NCI-H510A (cell line): ENCODE data around the gene ARIH1.
"Not testable (repeated sequence)": the region's sequence is repeated elsewhere in the genome, so short reads cannot be mapped to it uniquely, and the experiment has no call there.

Source experiments
- DNase-seq: peaks from one replicate; lab custom pipeline; 2025; lab: John Stamatoyannopoulos, UW

The ARIH1 gene

DNA sequence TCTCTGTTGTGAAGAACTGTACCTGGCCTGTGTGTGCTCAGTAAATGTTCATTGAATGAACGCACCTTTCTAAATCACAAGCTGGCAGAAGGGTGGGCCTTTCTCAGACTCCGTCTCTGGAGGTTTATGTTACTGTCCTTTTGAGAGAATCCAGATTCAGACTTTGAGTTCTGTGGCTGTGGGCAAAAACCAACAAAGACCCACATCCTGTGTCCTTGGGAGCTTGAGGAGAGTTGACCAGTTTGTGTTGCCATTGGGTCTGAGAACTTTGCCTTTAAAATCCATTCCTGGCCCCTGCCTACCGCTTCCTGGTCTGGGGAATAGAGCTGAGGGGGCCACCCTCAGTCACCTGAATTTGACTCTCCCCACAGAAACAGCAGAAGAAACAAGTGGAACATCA lies 134.0 kb downstream of the ARIH1 start:
- DNase-seq: not testable (repeated sequence)

DNA sequence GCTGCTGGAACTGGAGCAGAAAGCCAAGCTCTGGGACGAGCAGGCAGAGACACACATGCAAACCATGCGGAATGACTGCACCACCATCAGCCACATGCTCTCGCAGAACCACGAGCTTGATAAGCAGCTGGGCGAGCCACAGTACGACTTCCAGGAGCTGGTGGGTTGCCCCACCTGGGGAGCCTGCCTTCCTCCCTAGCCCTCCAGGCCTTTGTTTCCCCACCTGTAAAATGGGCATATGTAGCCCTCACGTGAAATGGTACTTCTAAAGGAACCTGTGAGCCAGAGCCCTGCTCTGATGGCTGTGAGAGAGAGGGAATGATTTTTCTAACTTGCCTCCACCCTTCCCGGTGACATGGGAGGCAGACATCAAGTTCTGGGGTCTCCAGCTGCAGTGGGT lies 135.7 kb downstream of the ARIH1 start:
- DNase-seq: no peak

DNA sequence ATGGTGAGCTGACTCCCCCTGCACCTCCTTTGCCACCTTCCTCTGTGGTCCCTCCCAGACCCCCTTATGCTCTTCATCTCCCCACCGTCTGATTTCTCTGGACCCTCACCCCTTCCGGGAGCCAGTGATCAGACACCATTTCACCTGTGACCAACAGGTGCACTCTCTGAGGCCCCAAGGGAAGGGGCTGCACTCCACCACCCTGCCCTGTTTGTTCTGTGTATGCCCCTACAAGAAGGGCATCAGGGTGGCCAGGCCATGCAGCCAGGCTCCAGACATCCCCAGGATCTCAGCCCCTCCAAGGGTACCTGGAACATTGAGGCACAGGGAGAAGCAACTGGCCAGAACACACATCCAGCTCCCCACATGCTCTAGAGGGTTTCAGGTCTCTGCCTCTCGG lies 138.2 kb downstream of the ARIH1 start:
- not testable (repeated sequence) for DNase-seq

DNA sequence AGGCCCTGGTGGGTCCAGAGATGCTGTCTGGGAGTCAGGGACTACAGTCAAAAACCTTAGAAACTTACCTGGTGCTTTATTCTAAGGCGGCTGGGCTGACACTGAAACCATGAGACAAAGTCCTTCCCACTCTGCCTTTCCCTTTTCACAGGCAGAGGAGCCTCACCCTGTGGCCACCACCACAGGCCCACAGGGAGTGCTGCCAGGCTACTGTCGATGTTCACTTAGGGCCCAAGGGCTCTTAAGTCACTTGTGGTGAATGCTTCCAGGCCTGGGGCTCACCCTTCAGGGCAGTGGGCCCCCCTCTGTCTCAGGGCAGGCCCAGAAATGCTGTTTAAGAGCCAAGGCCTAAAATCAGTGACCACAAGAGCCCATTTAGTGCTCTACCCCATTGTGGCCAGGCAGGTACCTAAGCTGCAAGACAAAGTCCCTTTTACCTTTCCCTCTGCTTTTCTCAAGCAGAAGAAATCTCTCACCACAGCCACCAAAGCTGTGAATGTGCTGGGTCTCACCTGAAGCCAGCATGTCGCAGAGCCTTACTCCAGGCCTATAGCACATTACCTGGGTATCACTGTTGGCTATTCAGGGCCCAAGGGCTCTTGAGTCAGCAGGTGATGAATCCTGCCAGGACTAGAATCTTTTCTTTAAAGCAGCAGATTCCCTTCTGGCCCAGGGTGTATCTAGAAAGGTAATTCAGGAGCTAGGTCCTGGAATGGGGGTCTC lies 140.8 kb downstream of the ARIH1 start:
- peak; percentile 27 for DNase-seq

DNA sequence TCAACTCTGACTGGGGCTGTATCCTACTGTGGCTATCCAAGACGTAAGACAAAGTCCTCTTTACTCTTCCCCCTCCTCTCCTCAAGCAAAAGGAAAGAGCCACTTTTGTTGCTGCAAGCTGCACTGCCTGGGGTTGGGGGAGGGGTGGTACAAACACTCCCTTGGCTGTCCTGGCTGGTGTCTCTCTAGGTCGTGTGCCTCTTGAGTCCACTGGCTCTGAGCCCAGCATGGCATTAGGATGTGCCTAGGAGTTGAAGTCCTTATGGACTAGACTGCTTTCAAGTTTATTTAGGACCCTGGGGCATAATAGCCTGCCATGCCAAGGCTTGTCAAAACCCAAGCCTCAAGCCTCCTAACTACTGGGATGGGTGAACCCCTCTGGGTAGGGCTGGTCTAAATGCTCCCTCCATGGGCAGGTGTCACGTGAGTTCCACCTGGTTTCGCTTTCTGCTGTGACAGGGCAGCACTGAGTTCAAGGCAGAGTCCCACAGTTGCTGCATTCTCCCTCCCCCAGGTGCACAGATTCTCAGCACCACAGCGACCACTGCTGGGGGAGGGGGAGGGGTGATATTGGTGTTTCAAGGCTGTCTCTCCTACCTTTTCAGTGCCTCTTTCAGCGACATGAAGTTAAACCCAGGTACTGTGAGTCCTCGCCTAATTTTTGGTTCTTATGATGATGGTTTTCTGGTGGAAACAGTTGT lies 141.6 kb downstream of the ARIH1 start:
- peak; percentile 60 for DNase-seq

DNA sequence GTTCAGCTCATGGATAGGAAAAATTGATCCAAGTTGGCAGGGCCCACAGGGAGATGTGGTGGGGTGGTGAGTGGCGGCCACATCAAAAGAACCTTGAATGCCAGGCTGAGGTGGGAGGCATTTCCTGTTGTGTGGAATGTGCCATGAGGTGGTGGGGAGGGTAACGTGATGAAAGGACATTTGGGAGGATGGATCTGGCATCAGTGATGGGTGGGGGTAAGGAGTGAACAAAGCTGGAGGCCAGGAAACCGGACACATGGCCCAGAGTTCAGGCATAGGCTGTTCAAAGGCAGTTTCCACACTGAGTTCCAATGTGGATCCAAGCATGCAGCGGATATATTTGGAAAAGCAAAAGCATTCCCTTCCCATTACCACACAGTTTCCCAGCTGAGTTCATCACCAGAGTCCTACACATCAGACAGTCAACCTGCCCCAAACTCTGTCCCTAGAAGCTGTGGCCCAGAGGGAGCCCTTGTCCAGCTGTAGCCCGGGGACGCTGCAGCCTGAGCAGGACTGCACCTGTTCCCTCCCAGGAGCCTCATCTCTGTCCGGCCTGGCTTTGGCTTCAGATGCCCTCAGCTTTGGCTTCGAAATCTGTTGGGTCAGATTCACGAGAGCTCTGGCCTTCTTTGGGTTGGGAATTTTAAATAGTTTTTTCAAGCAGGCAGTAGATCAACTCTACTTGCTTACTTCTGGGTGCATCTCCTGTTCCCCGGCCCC lies 142.5 kb downstream of the ARIH1 start:
- no peak for DNase-seq

- DNase-seq: not testable (repeated sequence)
These were observed 149.7 kb downstream of the ARIH1 start for GRCh38 chr15:72623854-72624253.

GRCh38 chr15:72626153-72626552 lies 152.0 kb downstream of the ARIH1 start:
- not testable (repeated sequence) for DNase-seq

DNA sequence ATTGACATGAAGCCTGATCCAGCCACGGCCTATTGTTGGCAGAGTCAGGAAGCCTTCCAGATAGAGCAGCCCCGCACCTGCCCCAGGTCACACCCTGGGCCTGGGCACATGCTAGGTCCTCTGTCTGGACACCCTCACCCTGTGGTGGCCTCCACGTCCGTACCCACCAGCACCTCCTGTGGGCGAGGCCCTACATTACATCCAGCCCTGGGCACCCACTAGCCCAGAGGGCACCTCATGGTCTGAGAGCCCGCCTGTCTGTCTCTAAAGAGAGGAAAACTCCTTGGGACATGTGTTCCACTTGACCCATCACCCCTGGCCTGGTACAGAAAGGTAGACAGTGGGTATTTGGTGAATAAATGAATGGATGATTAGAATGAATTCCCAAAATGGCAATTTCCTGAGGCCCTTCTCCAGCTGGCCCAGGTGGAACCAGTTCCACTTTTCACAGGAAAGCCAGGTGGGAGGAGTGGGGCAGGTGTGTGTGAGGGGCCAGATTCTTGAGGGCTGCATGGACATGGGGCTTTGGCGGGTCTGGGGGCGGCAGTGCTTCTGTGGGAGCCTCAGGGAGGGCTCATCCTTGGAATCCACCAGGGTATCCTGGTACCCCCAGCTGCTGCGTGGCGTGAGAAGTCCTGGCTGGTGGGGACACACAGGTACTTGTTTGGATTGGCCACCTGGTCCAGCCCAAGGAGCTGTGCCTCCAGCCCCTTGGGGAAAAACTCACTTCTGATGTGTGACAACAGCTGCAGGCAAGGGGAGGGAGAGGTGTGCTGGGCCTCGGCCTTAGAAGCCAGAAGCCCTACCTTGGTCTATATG lies 154.3 kb downstream of the ARIH1 start:
- not testable (repeated sequence) for DNase-seq

DNA sequence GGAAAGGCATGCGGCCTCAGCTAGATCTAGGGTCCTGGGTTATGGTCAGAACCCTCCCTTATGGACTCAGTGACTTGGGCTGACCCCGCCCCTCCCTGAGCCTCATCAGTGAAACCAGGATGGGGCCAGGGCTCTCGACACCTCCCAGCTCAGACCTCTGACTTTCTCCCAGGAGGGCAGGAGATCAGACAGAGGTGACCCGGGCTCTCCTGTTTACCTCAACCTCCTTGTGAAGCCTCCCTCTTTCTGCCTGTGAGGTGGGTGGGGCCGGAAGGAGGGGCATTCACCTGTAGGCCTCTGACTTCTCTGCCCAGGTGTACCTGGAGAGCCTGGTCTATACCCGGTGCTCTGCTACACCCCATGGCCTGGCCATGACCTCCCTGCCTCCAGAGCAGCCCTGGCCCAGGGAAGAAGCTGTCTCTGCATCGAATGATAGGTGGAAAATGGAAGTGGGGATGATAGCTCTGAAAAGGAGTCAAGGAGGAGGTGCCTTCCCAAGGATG lies 155.0 kb downstream of the ARIH1 start:
- DNase-seq: not testable (repeated sequence)

DNA sequence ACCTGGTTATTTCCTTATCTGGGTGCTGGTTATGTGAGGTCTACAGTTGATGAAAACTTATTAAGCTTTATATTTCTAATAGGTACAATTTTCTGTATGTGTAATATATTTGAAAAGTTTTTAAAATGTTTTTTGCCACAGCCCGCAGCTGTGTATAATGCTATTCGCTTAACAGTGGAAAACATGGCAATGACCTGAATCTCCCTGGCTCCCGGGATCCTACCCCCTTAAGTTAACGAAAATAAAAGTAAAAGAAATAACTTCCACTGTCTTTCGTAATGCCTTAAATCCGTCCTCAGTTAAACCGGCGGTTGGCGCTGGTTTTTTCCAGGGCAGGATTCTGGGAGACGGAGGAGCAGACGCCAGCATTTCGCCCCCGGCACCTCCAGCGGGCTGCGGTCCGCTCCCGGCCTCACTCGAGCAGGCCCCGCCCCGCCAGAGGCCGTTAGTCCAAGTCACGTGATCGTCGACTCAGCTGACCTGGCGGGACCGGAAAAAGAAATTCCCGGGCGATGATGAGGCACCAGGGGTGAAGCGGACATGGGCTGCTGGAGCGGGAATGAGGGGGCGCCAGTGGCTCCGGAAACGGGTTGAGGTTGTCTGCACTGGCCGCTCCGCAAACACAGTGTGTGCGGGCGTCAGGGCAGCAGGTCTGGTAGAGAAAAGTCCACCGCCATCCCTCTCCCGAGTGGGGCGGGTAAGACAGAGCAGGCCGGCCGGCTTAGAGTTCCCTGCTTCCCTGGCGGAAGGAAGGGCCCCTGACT lies 162.6 kb downstream of the ARIH1 start:
- not testable (repeated sequence) for DNase-seq

- not testable (repeated sequence) for DNase-seq
These were observed 165.8 kb downstream of the ARIH1 start for GRCh38 chr15:72639759-72640483.

DNA sequence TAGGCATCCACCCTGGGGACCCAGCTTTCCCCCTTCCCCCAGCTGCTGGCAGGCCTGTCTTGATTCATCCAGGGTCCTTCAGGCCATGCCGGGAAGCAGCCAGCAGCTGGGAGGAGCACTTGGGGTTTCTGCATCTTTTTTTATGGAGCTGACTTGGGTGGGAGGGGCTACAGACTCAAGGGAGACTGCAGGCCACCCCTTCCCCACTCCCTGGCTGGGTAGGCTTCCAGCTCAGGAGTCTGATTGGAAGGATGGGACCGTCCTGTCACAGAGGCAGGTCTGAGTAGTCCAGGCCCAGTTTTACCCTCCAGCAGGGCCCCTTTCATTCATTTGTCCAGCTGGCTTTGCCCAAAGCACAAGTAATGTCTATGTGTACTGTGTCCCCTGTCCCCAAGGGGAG lies 168.1 kb downstream of the ARIH1 start:
- not testable (repeated sequence) for DNase-seq

DNA sequence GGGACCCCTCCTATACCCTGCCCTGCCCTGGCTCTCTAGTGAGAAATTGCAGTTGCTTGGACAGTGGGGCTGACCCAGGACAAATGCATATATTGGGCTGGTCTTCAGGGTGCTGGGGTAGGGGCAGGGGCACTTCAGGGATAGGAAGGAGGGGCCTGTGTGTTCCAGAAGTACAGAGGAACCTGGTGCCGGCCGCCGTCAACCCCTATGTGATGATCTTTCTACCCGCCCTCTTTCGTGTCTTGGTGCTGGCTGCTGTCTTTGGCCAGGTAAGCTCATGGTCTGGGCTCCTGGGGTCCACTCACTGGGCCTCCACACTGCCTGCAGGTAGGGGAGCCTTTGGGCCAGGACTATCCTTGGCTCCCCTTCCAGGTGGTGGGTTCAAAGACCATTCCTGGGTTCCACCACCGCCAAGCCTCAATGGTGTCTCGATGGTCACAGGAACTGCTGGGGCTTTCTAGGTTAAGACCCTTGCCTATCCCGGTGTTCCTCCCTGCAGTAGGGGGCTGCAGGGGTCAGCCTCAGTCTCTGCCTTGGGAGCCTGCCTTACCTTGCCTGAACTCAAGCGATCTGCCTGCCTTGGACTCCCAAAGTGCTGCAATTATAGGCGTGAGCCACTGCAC lies 174.6 kb downstream of the ARIH1 start:
- not testable (repeated sequence) for DNase-seq
